Activated CD4-positive, alpha-beta T cell treated with anti-CD3 and anti-CD28 coated beads for 24 hours (primary cell): ENCODE measurements around the gene SLC38A7.

Experiments
- DNase-seq, 2 donors: peaks; one replicate each; pipeline ENCODE4 v3.0.0-alpha.2; 2020; ENCODE audit warnings: low read depth in 2 of 2

The SLC38A7 gene

DNA sequence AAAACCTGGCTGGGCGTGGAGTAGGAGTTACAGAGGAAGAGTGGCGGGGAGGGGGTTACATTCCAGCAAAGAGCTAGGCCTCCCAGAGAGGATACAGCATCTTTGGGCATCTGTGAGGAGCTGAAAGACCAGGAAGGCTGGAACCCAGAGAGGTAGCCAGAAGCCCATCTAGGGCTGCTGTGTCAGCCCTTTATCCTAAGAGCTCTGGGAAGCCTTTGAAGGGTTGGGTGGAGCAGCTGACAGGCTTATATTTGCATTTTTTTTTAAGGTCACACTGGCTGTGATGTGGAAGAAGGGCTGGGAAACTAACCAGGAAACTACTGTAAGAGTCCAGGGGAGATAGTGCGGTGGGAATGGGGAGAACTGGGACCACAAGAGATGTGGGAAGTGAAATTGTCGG lies 48.1 kb downstream of the SLC38A7 start:
- DNase-seq = no peak

DNA sequence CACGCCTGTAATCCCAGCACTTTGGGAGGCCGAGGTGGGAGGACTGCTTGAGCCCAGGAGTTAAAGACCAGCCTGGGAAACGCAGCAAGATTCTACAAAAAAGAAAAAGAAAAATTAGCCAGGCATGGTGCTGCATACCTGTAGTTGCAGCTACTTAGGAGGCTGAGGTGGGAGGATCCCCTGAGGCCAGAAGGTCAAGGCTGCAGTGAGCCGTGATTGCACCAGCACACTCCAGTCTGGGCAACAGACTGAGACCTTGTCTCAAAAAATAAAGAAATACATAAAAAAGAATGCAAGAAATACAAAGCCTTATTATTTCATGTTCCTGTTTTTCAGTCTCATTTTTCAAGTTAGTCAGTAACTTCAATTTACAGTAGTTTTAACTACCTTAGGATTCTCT lies 49.1 kb downstream of the SLC38A7 start:
- DNase-seq = no peak

DNA sequence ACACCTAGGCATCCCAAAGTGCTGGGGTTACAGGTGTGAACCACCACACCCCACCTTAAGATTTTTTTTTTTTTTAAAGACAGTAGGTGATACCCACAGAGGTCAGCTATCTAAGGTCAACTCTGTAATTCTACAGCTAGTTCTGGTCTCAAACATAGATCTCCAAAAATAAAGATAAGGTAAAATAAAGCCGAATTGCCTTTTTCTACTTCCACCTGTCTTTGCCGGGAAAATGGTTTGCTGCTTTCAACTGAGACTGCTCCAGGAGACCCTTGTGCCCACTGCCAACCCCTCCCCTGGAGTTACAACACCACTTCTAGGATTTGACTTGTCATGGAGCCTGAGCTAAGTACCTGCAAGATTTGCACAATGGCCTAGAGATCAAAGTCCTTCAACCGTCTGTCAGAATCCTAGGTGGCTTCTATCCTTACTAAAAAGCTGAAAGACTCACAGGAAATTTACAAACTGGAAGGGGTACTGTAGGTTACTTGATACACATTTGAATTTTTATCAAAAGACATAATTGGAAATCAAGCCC lies 50.2 kb downstream of the SLC38A7 start:
- no peak for DNase-seq

DNA sequence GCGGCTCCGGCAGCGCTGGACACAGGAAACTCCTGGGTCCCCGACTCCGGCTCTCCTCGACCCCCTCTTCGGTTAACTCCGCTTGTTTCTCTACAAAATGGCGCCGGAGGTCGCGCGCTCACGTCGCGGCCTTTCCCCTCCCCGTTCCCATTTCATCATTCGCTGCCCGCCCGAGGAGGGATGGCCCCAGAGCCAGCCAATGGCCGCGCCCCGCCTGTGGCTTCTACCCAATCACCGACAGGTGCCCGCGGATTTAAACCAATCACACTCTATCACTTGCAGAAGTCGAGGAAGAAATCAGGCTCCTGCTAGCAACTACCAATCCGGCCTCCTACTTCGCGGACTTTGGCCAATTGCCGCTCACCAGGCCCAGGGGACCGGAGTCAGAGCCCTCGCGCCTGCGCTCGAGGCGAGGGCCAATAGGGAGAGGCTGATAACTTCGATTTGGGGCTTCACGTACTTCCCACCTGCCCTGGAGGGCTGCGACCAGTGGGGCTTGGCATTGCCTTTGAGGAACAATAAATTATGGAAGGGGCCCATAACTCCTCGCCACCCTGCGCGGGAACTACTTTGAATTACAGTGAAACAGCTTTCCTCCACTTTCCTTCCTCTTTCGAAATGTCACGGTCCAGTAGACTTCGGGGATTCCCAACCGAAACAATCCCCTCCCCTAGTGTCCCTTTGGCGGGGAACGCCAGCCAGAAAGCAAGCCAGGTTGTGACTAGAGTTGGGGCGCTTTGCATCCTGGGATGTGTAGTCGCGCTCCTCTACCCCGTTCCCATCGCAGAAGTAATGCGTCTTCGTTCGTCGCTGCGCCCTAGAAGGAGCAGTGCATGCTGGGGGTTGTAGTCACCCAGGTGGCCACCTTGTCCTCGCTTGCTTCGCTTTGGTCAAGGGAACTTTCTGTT lies 54.6 kb downstream of the SLC38A7 start, which contains the start of gene CNOT1:
Gene CNOT1, minus strand, starts transcription at position 94 of the 908 bp plus-strand sequence. CDS start 30,489 bp downstream, outside the sequence.
- peak; percentile 94 to 95 for DNase-seq

DNA sequence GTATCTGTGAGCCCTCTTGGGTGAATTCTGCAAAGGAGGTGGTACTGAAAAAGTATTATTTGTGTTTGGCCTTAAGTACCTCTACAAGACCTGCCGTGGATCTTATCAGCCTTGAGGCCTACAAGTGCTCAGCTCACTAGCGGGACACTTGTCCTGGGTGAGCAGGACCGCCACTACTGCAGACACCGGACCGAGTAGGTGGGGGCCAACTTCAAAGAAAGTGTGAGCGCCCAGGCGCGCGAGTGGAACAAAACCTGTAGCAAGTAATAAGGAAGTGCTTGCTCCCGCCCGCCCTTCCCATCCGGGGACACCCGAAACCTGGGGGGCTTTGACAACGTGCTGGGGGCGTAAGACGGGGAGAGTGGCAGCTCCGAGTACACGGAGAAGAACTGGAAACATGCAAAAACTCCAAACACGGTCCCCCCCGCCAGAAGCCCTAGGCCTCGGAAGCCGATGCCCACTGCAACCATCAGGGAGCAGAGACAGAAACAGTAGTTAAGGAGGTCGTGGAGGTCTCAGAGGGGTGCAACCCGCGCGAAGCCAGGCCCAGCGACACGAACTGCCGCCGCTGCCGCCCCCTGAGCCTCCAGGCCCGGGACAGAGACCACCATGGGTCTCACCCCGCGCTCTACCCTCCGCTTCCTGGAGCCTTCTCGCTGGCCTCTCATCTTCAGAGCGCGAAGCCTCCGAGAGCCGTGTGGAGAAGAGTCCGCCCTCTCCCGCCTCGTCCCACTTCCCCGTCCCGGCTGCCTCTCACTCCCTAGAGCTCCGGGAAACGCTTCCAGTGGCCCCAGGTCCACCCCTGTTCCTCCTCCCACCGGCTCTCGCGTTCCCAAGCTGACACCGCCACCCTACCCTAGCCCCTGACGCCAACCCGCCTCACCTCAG lies 55.5 kb downstream of the SLC38A7 start:
- peak; percentile 7 to 38 for DNase-seq

DNA sequence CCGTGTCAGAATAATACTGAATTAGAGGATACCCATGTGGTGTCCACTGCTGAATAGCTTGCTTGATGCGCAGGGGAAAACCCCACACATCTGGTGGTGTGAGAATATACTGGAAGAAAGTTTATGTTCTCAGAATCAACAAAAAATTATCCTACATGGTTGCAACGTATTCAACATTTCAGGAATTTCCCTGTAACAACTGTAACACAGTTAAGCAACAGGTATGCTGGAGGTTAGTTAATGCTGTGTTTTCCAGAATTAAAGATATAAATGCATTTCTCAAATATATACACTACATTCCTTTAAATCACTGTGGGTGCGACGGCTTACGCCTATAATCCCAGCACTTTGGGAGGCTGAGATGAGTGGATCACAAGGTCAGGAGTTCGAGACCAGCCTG lies 60.4 kb downstream of the SLC38A7 start:
- DNase-seq = no peak

DNA sequence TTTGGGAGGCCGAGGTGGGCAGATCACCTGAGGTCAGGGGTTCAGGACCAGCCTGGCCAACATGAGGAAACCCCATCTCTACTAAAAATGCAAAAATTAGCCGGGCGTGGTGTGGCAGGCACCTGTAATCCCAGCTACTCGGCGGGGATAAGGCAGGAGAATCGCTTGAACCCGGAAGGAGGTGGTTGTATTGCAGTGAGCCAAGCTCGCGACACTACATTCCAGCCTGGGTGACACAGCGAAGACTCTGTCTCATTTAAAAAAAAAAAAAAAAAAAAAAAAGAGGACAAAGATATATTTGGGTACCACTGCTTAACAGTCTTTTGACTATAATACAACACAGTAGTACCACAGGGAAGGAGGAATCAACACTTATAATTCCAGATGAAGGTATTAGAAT lies 64.2 kb downstream of the SLC38A7 start:
- no peak for DNase-seq

DNA sequence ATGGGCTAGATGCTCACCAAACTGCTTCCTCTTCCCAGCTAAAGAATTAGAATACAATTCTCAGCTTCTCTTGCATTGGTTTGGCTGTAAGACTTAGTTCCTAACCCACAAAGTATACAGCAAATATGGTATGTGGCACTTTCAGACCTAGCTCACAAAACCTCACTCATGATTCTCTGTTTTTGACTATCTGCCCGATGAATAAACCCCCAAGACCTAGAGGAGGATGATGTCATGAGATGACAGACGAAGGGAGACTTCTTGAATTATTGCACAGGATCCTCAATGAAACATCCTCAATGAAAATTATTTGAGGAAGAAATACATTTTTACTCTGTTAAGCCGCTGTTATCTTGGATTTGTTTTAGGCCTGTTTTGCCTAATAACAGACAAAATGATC lies 69.3 kb downstream of the SLC38A7 start:
- no peak for DNase-seq
